ENCODE measurements around the gene CCDC12.
"Not testable (repeated sequence)": the region's sequence is repeated elsewhere in the genome, so short reads cannot be mapped to it uniquely, and the experiment has no call there.

The CCDC12 gene

DNA sequence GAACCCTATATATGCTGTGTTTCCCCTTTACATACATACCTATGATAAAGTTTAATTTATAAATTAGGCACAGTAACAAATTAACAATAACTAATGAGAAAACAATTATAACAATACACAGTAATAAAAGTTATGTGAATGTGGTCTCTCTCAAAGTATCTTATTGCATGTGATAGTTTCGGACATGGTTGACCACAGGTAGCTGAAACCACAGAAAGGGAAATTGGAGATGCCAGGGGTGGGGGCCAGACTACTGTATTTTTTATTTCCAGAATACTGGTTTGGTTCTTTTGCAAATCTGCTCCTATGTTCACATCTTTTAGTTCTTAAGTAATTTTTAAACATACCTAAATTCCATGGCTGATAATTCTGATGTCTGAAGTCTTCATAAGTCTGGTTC is 58.3 kb downstream of the CCDC12 start:
- DNase-seq, result no peak

DNA sequence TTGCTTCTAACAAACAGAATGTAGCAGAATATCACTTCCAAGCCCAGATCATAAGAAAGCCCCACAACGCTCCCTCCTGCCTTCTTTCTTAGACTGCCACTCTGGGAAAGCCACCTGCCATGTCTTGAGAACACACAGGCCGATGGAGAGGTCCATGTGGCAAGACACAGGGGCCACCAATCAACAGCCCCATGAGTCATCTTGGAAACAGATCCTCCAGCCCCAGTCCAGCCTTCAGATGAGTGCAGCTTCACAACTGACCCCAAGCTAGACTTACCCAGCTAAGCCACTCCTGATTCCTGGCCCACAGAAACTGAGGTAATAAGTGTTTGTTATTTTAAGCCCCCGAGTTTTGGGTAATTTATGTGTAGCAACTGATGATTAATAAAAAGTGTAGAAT is 59.3 kb downstream of the CCDC12 start:
- DNase-seq, result no peak

DNA sequence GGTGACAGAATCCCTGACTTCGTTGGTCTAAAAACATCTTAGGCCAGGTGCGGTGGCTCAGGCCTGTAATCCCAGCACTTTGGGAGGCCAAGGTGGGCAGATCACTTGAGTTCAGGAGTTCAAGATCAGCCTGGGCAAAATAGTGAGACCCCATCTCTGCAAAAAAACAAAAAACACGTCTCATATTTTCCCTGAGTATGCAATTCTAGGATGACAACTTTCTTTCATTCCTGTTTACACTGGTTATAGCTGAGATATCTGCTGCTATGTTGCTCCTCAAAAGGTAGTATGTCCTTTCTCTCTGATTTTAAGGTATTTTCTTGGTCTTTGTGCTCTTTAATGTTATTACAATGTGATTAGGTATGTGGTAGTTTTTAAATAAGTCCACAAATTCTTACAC is 59.7 kb downstream of the CCDC12 start:
- DNase-seq, result no peak

DNA sequence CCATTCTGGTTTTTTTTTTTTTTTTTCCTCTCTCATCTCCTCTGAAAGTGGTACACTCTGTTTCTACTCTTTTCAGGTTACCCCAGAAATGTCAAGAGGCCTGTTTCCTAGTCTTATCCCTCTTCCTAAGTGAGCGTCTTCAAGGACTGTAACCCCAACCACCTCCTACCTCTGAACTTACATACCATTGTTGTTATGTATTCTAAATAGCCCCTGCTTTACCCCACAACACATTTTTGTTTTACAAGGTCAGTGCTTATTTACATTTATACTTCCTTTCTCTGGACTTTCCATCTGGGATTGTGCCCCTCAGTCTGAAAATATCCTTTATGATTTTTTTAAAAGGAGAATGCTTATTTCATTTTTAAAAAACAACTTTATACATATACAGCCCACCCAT is 60.3 kb downstream of the CCDC12 start:
- no peak for DNase-seq

DNA sequence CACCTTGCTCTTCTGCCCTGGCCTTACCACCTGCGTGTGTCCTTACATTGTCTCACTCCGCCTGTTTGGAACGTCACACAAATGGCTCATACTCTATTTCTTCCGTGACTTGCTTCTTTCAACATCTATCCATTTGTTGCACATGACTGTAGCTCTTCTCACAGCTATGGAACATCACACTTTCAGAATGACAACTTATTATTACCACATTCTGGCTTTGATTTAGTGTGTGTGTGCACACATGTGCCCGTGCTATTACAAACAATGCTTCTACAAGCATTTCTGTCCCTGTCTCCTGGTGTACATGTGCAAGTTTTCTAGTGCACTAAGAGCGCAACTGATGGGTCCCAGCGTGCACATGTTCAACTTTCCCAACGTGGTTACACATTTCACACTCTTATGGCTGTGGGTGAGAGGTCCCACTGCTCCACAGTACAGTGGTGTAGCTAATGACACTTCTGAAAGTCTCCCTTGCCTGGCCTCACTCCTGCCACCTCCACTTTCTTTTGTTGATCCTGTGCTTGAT is 61.2 kb downstream of the CCDC12 start:
- no peak for DNase-seq

DNA sequence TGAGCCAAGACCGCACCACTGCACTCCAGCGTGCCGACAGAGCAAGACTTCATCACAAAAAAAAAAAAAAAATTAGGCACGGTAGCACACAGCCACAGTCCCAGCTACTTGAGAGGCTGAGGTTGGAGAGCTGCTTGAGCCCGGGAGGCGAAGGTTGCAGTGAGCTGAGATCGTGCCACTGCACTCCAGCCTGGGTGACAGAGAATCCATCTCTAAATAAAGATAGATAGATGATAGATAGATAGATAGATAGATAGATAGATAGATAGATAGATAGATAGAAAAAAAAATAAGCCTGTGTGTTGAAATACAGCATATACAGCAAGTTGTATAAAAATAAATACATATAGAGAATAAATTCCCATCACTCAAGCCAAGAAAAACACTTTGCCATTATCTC is 61.7 kb downstream of the CCDC12 start:
- no peak for DNase-seq

DNA sequence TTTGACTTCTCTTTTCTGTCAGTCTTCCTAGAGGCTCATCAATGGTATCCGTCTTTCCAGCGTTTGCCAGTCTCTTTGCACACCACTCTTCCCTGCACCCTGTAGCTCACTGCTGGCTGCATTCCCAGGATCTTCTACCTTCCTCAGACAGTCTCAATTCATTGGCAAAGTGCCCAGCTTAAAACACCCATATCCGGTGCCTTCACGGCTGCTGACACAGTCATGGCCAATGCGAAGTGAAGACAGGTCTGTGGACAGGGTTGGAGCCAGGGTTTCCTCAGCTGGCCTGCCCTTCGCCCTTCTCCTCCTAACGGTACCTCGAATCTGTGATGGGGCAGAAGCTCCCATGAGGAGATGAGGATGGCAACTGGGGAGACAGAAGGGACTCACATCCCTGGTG is 62.9 kb downstream of the CCDC12 start:
- DNase-seq, result no peak

DNA sequence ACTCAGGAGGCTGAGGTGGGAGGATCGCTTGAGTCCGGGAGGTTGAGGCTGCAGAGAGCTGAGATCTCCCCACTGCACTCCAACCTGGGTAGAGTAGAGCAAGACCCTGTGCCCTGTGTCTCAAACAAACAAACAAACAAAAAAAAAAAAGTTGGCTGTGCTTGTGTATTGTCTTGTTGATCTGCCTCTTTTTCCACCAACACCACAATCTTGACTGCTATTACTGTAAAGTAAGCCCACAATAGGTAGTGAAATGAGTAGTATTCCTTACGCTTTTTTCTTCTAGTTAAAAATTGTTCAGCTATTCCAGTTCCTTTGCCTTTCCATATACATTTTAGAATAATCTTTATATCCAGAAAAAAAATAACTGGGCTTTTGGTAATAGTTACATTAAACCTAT is 63.6 kb downstream of the CCDC12 start:
- no peak for DNase-seq

DNA sequence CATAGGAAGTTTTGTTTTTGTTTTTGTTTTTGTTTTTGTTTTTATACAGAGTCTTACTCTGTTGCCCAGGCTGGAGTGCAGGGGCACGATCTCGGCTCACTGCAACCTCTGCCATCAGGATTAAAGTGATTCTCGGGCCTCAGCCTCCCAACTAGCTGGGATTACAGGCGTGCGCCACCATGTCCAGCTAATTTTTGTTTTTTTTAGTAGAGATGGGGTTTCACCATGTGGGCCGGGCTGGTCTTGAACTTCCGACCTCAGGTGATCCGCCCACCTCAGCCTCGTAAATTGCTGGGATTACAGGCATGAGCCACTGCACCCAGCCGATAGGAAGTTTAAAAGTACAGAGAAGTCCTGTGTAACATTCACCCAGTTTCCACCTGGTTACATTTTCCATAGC is 65.6 kb downstream of the CCDC12 start:
- DNase-seq, result not testable (repeated sequence)

DNA sequence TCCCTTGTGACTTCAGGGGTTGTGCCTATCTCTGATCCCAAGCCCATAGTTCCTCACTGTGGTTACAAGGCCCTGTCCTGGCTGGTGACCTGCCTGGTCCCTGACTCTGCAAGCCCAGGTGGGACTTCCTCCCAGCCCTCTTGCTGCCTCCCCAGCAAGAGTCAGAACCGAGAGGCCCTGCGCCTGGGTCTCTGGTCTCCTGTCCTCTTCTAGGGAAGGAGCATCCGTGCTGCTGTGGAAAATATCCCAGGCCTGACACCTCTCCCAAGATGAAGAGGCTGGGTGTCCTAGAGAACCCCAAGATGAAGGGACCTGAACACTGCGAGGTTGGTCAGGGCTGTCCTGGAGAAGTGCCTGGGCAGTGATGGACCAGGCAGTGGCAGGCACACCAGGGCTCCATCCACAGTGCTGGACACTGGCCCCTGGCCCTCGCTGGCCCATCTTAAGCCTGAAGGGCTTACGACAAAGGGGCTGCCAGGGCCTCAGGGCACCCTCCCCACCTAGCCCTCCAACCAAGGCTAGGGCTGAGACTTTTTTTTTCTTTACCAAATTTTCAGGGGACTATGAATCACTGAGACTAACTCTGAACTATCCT is 66.3 kb downstream of the CCDC12 start:
- DNase-seq, result no peak

DNA sequence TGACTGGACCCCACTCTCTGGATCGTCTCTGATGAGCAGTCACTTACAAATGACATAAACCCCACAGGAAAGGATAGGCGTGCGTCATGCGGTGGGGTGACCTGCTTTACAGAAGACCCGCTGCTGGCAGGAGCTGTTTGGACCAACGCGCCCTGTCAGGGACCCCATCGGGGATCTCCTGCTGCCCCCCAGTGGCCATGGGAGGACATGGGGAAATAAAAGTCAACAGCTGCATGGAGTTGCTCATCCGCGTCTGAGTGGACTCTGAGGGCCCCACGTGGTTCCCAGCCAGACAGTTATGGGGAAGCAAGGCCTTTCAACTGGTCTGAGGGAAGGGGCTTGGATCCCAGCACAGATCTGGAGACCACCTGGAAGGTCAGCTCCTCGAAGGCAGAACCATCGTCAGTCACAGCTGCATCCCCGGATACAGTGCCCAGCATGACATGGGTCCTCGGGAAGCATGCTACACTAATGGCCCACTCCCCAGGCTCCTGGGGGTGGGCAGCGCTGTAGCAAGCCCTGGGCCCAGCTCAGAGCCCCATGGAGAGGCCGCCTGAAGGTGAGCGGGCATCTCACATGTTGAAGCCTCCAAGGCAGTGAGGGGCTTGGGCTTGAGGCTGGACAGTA is 66.9 kb downstream of the CCDC12 start:
- peak; percentile 70 for DNase-seq

DNA sequence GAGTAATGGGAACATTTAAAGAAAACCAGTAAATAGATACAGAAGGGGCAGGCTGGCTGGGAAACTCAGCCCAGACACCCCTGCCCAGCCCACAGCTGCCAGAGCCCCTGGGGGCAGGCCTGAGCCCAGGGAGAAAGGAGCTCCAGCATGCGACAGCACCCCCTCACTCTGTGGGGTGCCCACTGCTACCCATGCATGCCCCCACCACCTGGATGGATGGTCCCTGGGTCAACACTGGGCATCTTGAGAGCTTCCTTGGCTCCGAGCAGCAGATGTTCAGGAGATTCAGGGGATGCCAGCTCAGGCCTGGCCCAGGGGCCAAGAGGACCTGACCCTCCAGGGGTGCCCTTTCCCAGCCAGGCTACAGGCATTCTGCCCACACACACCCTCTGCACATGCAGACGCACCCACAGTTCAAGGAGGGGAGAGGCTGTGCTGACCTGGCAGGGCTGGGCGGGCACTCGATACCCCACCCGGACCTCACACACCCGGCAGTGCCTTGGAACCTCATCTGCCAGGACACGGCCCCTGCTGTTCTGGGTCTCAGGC is 67.5 kb downstream of the CCDC12 start:
- DNase-seq, result no peak

DNA sequence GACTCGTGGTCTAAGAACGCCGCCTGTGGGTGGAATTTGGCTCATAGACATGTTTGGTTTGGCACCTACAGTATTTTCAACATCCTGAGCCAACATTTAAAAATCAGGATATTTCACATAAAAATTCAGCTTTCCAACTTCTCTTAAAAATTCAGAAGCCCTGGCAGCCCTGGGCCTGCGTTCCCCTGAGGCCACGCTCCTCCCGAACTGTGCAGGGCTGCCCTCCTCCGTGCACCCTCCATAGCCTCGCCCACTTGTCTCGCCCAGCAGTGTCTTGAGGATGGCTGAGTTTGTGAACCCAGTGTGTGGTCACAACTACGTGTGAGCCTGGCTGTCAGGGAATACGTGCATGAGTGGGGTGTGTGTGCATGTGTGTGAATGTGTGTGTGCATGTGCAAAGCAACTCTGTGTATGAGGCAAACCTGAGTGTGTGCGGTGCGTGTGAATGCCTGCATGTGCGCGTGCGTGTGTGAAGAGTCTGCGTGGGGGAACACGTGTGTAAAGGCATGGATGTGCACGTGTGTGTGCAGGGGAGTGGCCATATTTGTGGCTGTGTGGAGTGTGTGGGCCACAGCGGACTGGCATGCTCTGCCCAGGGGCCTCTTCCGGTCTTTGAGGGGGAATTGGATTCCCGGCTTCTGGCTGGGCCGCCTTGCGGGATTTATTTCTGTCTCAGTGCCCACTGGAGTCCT is 68.1 kb downstream of the CCDC12 start:
- DNase-seq, result no peak

DNA sequence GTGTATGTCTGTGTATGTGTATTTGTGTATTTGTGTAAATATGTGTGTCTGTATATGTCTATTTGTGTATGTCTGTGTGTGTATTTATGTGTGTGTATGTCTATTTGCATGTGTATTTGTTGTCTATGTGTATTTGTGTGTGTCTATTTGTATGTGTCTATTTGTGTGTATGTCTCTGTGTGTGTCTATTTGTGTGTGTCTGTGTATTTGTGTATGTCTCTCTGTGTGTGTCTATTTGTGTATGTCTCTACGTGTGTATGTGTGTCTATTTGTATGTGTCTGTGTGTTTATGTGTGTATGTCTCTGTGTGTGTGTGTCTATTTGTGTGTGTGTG is 68.6 kb downstream of the CCDC12 start:
- DNase-seq, result no peak

DNA sequence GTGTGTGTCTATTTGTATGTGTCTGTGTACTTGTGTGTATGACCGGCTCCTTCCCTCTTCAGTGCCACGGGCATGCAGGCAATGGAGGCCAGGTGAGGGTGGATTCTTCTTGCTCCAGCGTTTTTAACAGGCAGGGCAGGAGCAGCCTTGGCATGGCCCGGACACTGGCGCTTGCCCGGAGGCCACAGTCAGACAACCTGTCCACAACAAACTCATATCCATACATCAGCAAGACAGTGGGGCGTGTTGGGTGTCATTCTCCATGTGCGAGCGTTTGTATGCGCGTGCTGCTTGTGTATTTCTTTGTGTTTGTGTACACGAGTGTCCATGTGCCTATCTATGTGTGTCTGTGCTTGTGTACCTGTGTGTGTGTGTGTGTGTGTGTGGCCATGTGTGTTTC is 69.3 kb downstream of the CCDC12 start:
- no peak for DNase-seq

DNA sequence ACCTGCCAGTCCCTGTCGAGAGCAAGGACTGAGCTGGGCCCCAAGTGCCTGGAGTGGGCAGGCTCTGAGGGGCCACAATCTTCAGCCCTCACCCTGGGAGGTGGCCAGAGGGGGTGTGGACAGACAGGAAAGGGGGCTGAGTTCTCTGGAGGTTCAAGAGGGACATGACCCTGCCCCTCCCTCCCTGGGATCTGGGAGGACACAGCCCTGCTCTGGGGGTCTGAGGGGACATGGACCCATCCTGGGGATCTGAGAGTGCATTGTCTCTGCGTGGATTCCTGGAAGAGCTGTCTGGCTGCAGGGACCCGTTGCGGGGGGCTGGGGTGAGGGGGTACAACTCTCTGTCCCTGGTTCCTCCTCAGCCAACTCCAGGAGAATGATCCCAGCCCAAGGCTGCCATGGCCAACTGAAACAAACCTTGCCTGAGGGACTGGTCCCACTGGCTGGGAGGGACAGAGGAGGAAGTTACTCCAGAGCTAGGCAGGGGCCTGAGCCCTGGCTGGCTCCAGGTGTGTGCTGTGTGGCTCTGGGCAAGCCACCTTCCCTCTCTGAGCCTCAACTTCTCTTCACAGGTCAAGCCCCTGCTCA is 70.0 kb downstream of the CCDC12 start:
- DNase-seq, result no peak

DNA sequence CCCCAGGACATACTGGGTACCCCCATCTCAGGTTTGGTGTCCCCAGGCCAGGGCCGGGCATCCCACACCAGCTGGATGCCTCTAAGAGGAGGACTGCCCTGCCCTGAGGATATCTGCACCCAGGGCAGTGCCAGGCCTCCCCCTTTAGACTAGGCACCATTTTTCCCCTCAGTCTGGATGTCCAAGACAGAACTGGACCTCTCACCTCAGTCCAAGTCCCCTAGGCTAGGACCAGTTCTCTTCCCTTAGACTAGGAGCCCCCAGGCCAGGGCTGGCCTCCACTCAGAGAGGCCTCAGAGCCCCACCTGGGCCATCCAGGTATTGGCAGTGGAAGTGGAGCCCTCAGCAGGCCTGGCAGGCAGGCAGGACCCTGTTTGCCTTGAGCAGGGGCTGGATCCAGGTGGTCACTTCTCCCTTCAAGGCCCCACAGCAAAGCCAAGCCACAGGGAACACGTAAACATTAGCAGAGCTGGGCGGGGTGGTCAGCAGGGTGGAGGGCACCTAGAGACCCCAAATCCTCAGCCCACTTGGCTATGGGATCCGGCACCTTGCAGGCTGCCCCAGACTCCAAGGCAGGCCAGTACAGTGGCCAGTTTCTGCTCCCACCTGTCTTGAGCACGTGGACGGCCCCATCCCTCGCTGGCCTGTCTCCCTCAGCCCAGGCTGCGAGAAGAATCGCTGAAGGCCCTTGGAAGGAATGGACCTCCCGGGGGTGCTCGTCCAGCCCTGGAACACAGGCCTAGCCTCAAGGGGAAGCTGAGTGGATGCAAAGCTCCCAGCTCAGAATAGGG is 70.7 kb downstream of the CCDC12 start:
- no peak for DNase-seq

DNA sequence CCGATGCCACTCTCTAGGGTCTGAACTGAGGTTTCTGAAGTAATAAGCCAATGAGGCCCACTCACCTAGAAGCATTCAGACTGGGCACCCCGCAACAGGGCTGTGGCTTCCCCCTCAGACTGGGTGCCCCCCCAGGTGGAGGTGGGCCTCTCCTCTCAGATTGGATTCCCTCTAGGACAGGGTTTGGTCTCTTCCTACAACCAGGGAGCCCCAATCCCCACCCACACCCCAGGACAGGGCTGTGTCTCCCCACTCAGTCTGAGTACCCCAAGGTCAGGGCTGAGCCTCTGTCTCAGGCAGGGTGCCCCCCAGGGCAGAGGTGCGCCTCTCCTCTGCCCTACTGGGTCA is 71.4 kb downstream of the CCDC12 start:
- no peak for DNase-seq

DNA sequence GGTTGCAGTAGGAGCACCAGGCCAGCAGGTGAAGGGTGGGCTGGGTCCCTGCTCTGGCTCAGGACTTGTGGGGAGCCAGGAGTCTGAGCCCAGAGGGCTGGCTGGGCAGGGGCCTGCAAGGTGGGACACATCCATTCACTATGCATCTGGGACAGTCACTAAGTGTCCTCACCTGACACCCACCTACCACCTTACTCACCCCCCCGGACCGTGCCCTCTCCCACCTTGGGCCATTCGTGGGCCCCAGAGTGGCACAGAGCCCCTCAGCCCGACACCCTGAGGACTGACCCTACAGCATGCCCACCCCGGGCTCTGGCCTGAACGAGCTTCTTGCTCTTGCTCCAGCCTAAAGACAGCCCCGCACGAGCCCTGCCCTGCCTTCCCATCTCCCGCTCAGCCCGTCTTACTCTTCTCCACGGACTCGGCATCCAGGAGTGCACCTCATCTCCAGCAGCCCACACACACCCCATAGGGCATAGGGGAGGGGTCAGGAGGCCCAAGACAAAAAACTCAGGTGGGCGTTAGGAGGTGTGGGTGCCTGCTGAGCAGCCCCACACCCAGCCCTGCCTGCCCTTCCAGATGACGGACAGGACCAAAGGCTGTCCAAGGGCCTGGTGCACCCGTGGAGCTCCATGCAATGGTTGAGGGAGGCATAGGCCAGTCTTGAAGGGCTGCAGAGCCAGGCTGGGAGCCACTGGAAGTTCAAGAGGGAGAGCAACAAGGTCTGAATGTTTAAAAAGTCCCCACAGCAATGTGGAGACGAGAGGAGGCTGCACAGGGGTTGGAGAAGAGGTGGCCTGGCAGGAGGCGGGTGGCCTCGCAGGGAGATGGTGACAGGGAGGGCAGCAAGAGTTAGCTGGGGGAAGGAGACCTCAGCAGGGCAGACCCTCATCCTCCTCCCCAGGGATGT is 72.0 kb downstream of the CCDC12 start:
- no peak for DNase-seq

DNA sequence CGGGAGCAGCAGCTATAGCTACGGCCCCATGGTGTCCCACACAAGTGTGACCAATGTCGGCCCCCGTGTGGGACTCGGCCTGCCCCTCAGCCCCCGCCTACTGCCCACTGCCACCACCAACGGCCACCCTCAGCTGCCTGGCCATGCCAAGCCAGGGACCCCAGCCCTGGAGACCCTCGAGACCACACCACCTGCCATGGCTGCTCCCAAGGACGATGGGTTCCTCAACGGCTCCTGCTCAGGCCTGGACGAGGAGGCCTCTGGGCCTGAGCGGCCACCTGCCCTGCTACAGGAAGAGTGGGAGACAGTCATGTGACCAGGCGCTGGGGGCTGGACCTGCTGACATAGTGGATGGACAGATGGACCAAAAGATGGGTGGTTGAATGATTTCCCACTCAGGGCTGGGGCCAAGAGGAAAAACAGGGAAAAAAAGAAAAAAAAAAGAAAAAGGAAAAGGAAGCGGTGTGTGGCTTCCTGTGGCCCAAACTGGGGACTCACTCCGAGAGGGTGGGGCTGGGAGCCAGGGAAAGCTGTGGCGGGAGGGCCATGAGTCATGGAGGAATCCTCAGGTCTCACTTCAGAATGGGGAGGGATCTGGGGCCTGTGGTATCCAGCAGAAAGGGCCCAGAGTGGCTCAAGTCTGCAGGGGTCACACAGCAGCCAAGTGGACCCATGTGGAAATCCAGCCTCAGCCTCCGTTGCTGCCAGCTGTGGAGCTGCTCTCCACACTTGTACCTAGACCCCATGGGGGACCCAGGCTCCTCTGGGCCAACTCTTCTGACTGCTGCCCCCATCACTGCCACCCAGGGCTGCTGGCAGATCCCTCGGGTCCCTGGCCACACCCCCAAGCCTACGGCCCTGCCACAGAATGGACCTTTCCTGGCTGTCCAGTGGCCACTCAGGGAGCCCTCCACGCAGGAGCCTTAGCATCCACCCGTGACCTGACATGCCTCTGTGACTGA is 72.9 kb downstream of the CCDC12 start:
- DNase-seq, result no peak

DNA sequence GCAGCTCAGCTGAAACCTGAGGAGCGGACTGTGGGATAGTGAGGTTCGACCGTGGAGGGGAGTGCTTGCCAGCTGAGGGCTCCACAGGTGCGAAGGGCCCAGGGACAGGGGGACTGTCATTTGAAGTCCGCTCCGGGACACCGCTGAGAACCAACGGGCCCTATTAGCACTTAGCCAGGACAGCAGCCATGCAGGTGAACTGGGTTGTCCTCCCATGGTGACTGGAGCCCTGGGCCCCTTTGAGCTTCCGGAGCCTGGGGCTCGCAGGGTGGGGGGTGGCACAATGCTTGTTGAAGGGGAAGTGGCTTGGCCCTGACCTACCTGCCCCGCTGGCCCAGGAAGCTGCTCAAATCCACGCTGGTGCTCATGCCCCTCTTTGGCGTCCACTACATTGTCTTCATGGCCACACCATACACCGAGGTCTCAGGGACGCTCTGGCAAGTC is 74.3 kb downstream of the CCDC12 start:
- DNase-seq, result no peak
